AG10803 (cell line): ENCODE data around the gene MBNL2.

Experiments used
- DNase-seq: peaks from one replicate; pipeline ENCODE4 v3.0.0; 2010; ENCODE audit warnings: low read depth
- H3K4me3 ChIP-seq: 2 replicates; pipeline ENCODE4 v1.5.1; 2011; ENCODE audit warnings: mild to moderate bottlenecking, low read length, control low read depth
- TF ChIP-seq, protein P1 (sequence below): conservative IDR thresholded peaks from 2 replicates; pipeline ENCODE4 v1.5.1; 2011; ENCODE audit warnings: mild to moderate bottlenecking, low read length, control low read depth, inconsistent platforms

The MBNL2 gene

DNA sequence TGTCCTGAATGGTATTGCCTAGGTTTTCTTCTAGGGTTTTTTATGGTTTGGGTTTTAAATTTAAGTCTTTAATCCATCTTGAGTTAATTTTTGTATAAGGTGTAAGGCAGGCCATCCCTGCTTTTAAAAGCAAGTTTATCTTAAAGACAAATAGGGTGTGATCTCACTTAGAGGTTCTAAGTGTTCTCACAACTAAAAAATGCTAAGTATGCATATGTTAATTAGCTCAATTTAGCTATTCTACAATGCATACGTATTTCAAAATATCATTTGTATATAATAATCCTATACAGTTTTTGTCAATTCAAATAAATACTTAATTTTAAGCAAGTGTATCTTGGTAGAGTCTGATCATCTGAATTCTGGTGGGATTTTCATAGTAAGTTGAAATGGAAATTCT is 50.4 kb downstream of the MBNL2 start:
- TF ChIP-seq, protein P1, sequence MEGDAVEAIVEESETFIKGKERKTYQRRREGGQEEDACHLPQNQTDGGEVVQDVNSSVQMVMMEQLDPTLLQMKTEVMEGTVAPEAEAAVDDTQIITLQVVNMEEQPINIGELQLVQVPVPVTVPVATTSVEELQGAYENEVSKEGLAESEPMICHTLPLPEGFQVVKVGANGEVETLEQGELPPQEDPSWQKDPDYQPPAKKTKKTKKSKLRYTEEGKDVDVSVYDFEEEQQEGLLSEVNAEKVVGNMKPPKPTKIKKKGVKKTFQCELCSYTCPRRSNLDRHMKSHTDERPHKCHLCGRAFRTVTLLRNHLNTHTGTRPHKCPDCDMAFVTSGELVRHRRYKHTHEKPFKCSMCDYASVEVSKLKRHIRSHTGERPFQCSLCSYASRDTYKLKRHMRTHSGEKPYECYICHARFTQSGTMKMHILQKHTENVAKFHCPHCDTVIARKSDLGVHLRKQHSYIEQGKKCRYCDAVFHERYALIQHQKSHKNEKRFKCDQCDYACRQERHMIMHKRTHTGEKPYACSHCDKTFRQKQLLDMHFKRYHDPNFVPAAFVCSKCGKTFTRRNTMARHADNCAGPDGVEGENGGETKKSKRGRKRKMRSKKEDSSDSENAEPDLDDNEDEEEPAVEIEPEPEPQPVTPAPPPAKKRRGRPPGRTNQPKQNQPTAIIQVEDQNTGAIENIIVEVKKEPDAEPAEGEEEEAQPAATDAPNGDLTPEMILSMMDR, result no peak
- H3K4me3 ChIP-seq, result no peak overlapping the region
- no peak for DNase-seq

DNA sequence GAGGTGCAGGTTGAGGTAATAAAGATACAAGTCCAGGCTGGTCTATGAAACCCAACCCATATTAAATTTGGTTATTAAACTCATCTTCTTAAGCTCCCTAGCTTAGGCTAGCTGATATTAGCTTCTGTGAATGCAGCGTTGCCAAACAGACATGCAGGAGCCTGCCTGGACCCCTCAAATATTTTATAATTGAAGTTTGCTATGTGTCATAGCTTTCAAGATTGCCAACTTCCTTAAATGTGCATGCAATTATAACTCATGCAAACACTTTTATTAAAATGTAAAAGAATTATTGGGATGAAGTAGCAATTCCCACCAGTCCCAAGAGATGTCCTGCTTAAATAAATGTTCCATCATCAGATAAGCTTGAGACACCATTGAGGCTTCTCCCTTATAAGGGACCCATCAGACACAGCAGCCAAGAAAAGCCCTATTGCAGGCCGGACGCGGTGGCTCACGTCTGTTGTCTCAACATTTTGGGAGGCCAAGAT is 51.3 kb downstream of the MBNL2 start:
- no peak overlapping the region for H3K4me3 ChIP-seq
- TF ChIP-seq, protein P1, result no peak
- peak; percentile 39 for DNase-seq

DNA sequence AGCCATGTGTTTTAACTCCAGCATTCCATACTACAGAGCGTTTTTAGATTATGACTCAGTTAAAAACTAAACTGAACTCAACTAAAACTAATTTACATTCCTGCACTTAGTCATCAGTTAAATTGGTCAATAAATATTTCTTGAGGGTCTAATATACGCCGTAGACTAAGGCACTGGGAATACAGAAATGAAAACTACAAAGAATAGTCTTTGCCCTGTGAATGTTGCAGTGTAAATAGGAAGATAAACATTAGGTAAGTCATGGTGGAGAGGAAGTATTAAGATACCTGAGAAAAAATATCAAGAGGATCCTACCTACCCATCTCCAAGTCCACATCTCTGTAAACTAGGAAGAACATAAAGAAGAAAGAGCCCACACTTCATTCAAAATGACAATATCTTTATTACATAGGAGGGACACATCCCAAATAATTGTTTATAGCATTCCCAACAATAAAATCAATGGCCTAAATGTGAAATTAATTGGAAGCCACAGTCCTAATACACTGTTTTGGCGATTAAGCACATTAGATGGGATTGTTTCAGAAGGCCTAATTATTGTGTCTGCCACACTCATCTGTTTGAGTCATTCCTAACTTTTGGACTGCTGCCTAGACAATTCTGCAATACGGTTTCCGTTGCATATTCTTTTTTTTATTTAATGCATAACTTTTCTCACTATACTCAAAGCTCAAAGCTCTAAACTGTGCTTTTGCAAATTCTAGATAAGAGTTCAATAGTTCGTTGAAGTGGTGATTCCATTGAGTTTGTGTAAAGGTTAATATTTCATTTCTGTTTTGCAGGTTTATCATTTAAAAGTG is 52.9 kb downstream of the MBNL2 start:
- TF ChIP-seq, protein P1, result no peak
- peak; percentile 89 for DNase-seq
- no peak overlapping the region for H3K4me3 ChIP-seq

DNA sequence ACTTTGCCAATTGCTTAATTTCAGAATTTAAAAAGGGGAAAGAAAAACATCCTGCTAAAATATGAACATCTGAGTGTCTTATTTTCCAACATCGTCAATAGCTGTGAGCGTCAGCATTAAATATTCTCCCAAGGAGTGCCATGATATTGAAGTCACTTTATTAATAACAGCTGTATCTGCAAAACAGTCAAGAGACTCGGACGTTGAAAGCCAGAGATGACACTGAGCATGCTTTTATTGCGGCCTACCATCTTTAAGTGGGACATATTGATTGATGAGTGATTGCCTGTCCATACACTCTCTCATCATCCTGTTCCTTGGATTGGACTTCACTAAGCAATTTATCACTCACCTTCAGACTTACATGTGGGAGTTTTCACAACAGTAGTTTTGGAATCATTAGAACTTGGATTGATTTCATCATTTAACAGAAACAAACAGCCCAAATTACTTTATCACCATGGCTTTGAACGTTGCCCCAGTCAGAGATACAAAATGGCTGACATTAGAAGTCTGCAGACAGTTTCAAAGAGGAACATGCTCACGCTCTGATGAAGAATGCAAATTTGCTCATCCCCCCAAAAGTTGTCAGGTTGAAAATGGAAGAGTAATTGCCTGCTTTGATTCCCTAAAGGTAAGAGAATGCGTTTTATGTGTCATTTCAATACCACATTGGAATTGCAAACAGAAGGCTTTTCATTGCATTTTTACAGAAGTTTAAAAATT is 53.8 kb downstream of the MBNL2 start:
- TF ChIP-seq, protein P1, result no peak
- H3K4me3 ChIP-seq, result no peak overlapping the region
- peak; percentile 67 for DNase-seq

DNA sequence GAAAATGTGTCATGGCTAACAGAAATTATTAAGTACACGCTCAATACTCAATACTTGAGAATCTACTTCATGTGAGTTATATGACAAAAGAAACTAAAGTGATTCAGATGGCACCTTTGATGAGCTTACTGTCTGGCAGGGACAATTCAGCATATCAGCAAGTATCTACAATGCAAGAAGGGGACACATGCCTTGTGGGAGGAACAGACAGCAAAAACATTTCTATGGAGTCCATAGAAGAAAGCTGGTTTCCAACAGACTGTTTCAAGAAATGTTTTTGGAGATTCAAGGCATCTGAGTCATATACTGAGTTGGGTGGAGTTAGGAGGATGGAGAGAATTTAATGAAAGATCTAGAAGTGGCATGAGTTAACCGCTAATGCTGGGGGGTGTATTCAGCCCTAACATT is 54.7 kb downstream of the MBNL2 start:
- no peak for DNase-seq
- TF ChIP-seq, protein P1, result no peak
- H3K4me3 ChIP-seq, result no peak overlapping the region

DNA sequence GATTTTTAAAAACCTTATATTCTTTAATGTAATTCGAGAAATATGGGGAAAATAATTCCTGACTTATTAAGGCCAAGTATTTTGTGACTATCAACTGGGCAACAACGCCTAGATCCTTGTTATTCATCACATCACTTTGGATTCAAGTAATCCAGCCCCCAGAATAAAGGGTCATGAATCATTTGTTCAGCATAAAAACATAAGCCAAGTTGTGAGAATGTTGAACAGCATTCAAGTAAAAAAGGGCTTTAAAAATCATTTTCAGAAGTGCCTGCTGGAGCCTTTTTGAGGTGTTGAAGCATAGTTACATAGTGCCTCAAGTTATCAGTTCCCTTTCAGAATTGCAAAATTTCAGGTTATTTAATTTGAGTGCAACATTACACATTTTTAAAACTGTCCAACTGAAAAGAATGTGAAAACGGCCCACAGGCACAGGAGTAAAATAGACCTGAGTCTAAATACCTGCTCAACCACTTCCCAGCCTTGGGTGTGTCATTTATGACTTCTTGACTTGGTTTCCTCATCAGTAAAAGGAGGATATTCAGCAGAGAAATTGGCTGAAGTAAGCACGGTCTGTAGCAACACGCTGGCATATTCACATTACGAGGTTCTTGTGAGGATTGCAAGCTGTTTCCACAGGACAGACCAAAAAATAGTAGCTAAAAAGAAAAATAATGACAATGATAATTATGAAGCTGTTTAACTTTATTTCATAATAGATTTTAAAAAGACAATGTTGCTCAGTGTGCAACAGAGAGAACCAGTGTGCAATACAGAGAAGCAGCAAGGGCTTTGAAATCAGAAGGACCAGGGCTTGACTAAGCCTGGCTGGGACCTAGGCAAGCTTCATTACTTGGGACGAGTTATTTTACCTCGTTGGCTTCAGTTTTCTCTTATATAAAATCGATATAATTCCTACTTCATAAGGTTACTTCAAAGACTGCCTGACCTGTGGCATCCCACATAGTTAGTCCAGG is 56.6 kb downstream of the MBNL2 start:
- H3K4me3 ChIP-seq, result no peak overlapping the region
- TF ChIP-seq, protein P1, result no peak
- DNase-seq, result peak; percentile 50
